IPS-11a (cell line): ENCODE results near the gene RTEL1.

Experiments
- H3K4me3 ChIP-seq: one replicate; pipeline ENCODE4 v1.5.1; 2013; ENCODE audit warnings: low read depth, low read length, control low read depth

RTEL1 gene

GRCh38 chr20:63687419-63688178, 29.5 kb downstream of the RTEL1 start:
- no peak overlapping the region for H3K4me3 ChIP-seq

- H3K4me3 ChIP-seq = no peak overlapping the region
These were observed 30.3 kb downstream of the RTEL1 start for GRCh38 chr20:63688228-63689045.

- no peak overlapping the region for H3K4me3 ChIP-seq
These were observed 31.2 kb downstream of the RTEL1 start for GRCh38 chr20:63689046-63690002.

- H3K4me3 ChIP-seq = no peak overlapping the region
These were observed 32.1 kb downstream of the RTEL1 start for GRCh38 chr20:63690003-63690897.

GRCh38 chr20:63690898-63691710, 33.0 kb downstream of the RTEL1 start:
- no peak overlapping the region for H3K4me3 ChIP-seq

- H3K4me3 ChIP-seq = no peak overlapping the region
These were observed 33.8 kb downstream of the RTEL1 start for GRCh38 chr20:63691711-63692435.

GRCh38 chr20:63692436-63693082, 34.4 kb downstream of the RTEL1 start:
- H3K4me3 ChIP-seq = no peak overlapping the region

- no peak overlapping the region for H3K4me3 ChIP-seq
These were observed 35.1 kb downstream of the RTEL1 start for GRCh38 chr20:63693083-63693732.

- no peak overlapping the region for H3K4me3 ChIP-seq
These were observed 35.8 kb downstream of the RTEL1 start for GRCh38 chr20:63693733-63694583.

- no peak overlapping the region for H3K4me3 ChIP-seq
These were observed 36.7 kb downstream of the RTEL1 start for GRCh38 chr20:63694584-63695423.

- no peak overlapping the region for H3K4me3 ChIP-seq
These were observed 37.6 kb downstream of the RTEL1 start for GRCh38 chr20:63695424-63696305.

- no peak overlapping the region for H3K4me3 ChIP-seq
These were observed 38.2 kb downstream of the RTEL1 start for GRCh38 chr20:63696306-63696627.

GRCh38 chr20:63696628-63697356, 38.7 kb downstream of the RTEL1 start, which contains the start of gene TNFRSF6B:
TSS of gene TNFRSF6B (plus strand) at chr20:63696652. CDS start at chr20:63696768, 116 bp downstream.
- peak within 1 kb of the TSS; percentile 14 for H3K4me3 ChIP-seq

GRCh38 chr20:63697357-63697867, 39.3 kb downstream of the RTEL1 start:
- H3K4me3 ChIP-seq = no peak overlapping the region
